Mucosa of stomach (tissue), 1 donor: ENCODE measurements around the gene MTERF2.

Source experiments
- H3K27me3 ChIP-seq: one replicate; pipeline ENCODE4 v1.7.0; 2013; ENCODE audit warnings: mild to moderate bottlenecking, low read length; ENCODE audit not compliant: control insufficient read depth, insufficient read depth
- H3K36me3 ChIP-seq: one replicate; pipeline ENCODE4 v1.7.0; 2013; ENCODE audit warnings: low read length; ENCODE audit not compliant: control insufficient read depth, insufficient read depth
- H3K4me1 ChIP-seq: one replicate; pipeline ENCODE4 v1.7.0; 2013; ENCODE audit warnings: mild to moderate bottlenecking, low read length; ENCODE audit not compliant: control insufficient read depth, insufficient read depth
- H3K4me3 ChIP-seq: one replicate; pipeline ENCODE4 v1.7.0; 2013; ENCODE audit warnings: low read length
- H3K9ac ChIP-seq: one replicate; pipeline ENCODE4 v1.7.0; 2013; ENCODE audit warnings: mild to moderate bottlenecking, low read length, moderate library complexity
- H3K9me3 ChIP-seq: one replicate; pipeline ENCODE4 v1.7.0; 2013; ENCODE audit warnings: mild to moderate bottlenecking, low read length, moderate library complexity; ENCODE audit not compliant: control insufficient read depth
- donor health status: Pancreatic carcinoma.

Gene MTERF2

GRCh38 chr12:106964526-106964925 lies 22.4 kb downstream of the MTERF2 start:
- Histone ChIP-seq H3K9ac (no peak overlapping the region), H3K36me3 (no peaks in the 10 kb centered on the region), H3K9me3 (no peaks in the 10 kb centered on the region), H3K4me3 (no peak overlapping the region), H3K4me1 (no peaks in the 10 kb centered on the region), H3K27me3 (no peaks in the 10 kb centered on the region)

GRCh38 chr12:106962286-106962685 lies 24.7 kb downstream of the MTERF2 start:
- Histone ChIP-seq H3K36me3 (no peaks in the 10 kb centered on the region), H3K27me3 (no peaks in the 10 kb centered on the region), H3K9me3 (no peaks in the 10 kb centered on the region), H3K4me1 (peaks cover 4% of the 10 kb centered on the region), H3K4me3 (no peak overlapping the region), H3K9ac (no peak overlapping the region)

GRCh38 chr12:106960443-106960842 lies 26.5 kb downstream of the MTERF2 start:
- H3K4me1 ChIP-seq = peaks cover 4% of the 10 kb centered on the region

GRCh38 chr12:106957583-106957982 lies 29.4 kb downstream of the MTERF2 start:
- no peaks in the 10 kb centered on the region for H3K36me3 ChIP-seq
- no peaks in the 10 kb centered on the region for H3K27me3 ChIP-seq
- H3K4me1 ChIP-seq = peaks cover 4% of the 10 kb centered on the region
- H3K4me3 ChIP-seq = peak overlapping the region; percentile 99
- H3K9ac ChIP-seq = peak overlapping the region; percentile 92
- no peaks in the 10 kb centered on the region for H3K9me3 ChIP-seq

More at GRCh38 chr12:106960443-106960842, 26.5 kb downstream of the MTERF2 start:
- H3K36me3 ChIP-seq = no peaks in the 10 kb centered on the region
- no peaks in the 10 kb centered on the region for H3K9me3 ChIP-seq
- H3K27me3 ChIP-seq = no peaks in the 10 kb centered on the region
- H3K9ac ChIP-seq = no peak overlapping the region
- H3K4me3 ChIP-seq = no peak overlapping the region

- Histone ChIP-seq H3K4me1 (peaks cover 4% of the 10 kb centered on the region), H3K9ac (peak overlapping the region; percentile 92), H3K27me3 (no peaks in the 10 kb centered on the region), H3K9me3 (no peaks in the 10 kb centered on the region), H3K4me3 (peak overlapping the region; percentile 99), H3K36me3 (no peaks in the 10 kb centered on the region)
Observed at GRCh38 chr12:106956048-106956578, 30.8 kb downstream of the MTERF2 start.

- H3K36me3 ChIP-seq = no peaks in the 10 kb centered on the region
- H3K4me3 ChIP-seq = peak within 1 kb of the TSS; percentile 99
- H3K9ac ChIP-seq = peak within 1 kb of the TSS; percentile 92
- peaks cover 4% of the 10 kb centered on the region for H3K4me1 ChIP-seq
- H3K9me3 ChIP-seq = no peaks in the 10 kb centered on the region
- no peaks in the 10 kb centered on the region for H3K27me3 ChIP-seq
Observed at GRCh38 chr12:106955377-106956047, 31.4 kb downstream of the MTERF2 start, which contains the start of gene TMEM263. Gene TMEM263 (plus strand): TSS chr12:106955907. CDS start chr12:106967117, 11,210 bp downstream.

- H3K27me3 ChIP-seq = no peaks in the 10 kb centered on the region
- no peaks in the 10 kb centered on the region for H3K36me3 ChIP-seq
- peaks cover 4% of the 10 kb centered on the region for H3K4me1 ChIP-seq
- peak overlapping the region; percentile 44 for H3K4me3 ChIP-seq
- no peaks in the 10 kb centered on the region for H3K9me3 ChIP-seq
- H3K9ac ChIP-seq = peak overlapping the region; percentile 49
Observed at GRCh38 chr12:106954462-106955376, 32.2 kb downstream of the MTERF2 start.

GRCh38 chr12:106953352-106954250 lies 33.3 kb downstream of the MTERF2 start:
- Histone ChIP-seq H3K4me1 (peaks cover 3% of the 10 kb centered on the region), H3K36me3 (no peaks in the 10 kb centered on the region), H3K9me3 (no peaks in the 10 kb centered on the region), H3K9ac (no peak overlapping the region), H3K27me3 (no peaks in the 10 kb centered on the region), H3K4me3 (no peak overlapping the region)

GRCh38 chr12:106950591-106950990 lies 36.4 kb downstream of the MTERF2 start:
- Histone ChIP-seq H3K36me3 (no peaks in the 10 kb centered on the region), H3K4me3 (no peak overlapping the region), H3K9ac (no peak overlapping the region), H3K9me3 (no peaks in the 10 kb centered on the region), H3K4me1 (no peaks in the 10 kb centered on the region), H3K27me3 (no peaks in the 10 kb centered on the region)

GRCh38 chr12:106947461-106947860 lies 39.5 kb downstream of the MTERF2 start:
- Histone ChIP-seq H3K9me3 (no peaks in the 10 kb centered on the region), H3K27me3 (no peaks in the 10 kb centered on the region), H3K4me1 (no peaks in the 10 kb centered on the region), H3K36me3 (no peaks in the 10 kb centered on the region), H3K4me3 (no peak overlapping the region), H3K9ac (no peak overlapping the region)

- Histone ChIP-seq H3K4me3 (no peak overlapping the region), H3K27me3 (no peaks in the 10 kb centered on the region), H3K36me3 (no peaks in the 10 kb centered on the region), H3K9me3 (no peaks in the 10 kb centered on the region), H3K4me1 (no peaks in the 10 kb centered on the region), H3K9ac (no peak overlapping the region)
Observed at GRCh38 chr12:106945261-106945851, 41.6 kb downstream of the MTERF2 start.
